ENCODE measurements around the gene YLPM1. TPM values are rescaled to one million over a fixed set of nuclear protein-coding genes. Genes with fewer than 3 reads are reported as not detected.

The YLPM1 gene
- polyA plus RNA-seq, 1 of the 3 experiments (the other 2 are of a cell fraction): 14.0 TPM

- TF ChIP-seq REST (IDR thresholded peaks at IDR 0.05; ENCODE audit: low read depth, low read length) (peak; percentile 29; the same call in 1 of the 2 replicates), PBX3 (IDR thresholded peaks at IDR 0.05) (no peak), JUND (IDR thresholded peaks at IDR 0.05) (no peak), RXRA (IDR thresholded peaks at IDR 0.05; ENCODE audit: borderline replicate concordance, low read depth) (no peak), MEF2A (IDR thresholded peaks at IDR 0.05; ENCODE audit: borderline replicate concordance, low read depth) (no peak), RAD21 (IDR thresholded peaks at IDR 0.05; ENCODE audit: low read length) (no peak), GABPA (IDR thresholded peaks at IDR 0.05; ENCODE audit: low read depth) (no peak), FOXM1 (IDR thresholded peaks at IDR 0.05; ENCODE audit: low read depth) (no peak), FOXJ3 (CRISPR knock-in tag; IDR thresholded peaks at IDR 0.05) (no peak), EP300 (IDR thresholded peaks at IDR 0.05; ENCODE audit: borderline replicate concordance in 1 of 2, low read depth in 1 of 2, low read length in 1 of 2) (peak in 1 of 2 experiments; percentile 57; a peak in 2 of 4 replicates)
Measured at GRCh38 chr14:74762917-74763802, at the start of gene YLPM1 (continued).

- peak overlapping the region; percentile 67 for H3K4me2 ChIP-seq
- H3K4me3 ChIP-seq (ENCODE audit: low read depth in 2 of 2, low read length in 1 of 2): peak overlapping the region; percentile 85 to 89
- no peak for TF ChIP-seq REST (IDR thresholded peaks at IDR 0.05; ENCODE audit: low read depth, low read length)
- H3K27ac ChIP-seq (ENCODE audit: low read depth in 2 of 2, low read length in 1 of 2): peak overlapping the region; percentile 40 to 63; a peak in 3 of 4 replicates
- no peaks in the 10 kb centered on the region for H3K9me2 ChIP-seq
- H2AFZ ChIP-seq (ENCODE audit: low read depth): peak overlapping the region; percentile 80
- WGBS (ENCODE audit: low lambda C conversion rate): 20% methylated on average over 6 of the region's 6 CpGs
- peaks cover 29 to 33% of the 10 kb centered on the region in 2 experiments for H3K36me3 ChIP-seq (replicated peaks in 1 of 2; ENCODE audit: control insufficient read depth in 1 of 2, insufficient read depth in 2 of 2, low read length in 1 of 2)
- ChIA-PET CTCF (no interaction called here), POLR2A (no interaction called here)
- H3K4me1 ChIP-seq (ENCODE audit: control insufficient read depth in 1 of 2, insufficient read depth in 2 of 2, low read depth in 1 of 2, low read length in 1 of 2): peaks cover 6 to 14% of the 10 kb centered on the region in 2 experiments; a peak in 3 of 4 replicates
- H3F3A ChIP-seq (replicated peaks; ENCODE audit: insufficient read depth): peaks cover 12% of the 10 kb centered on the region
- H3K27me3 ChIP-seq (ENCODE audit: insufficient read depth): no peaks in the 10 kb centered on the region
- no peak for DNase-seq
- no peaks in the 10 kb centered on the region for H3K9me3 ChIP-seq
- peaks cover 14% of the 10 kb centered on the region; the same call in 1 of the 2 replicates for H4K20me1 ChIP-seq (ENCODE audit: insufficient read depth)
- peaks cover 73% of the 10 kb centered on the region for H3K79me2 ChIP-seq (ENCODE audit: insufficient read depth)
- H3K9ac ChIP-seq: peak overlapping the region; percentile 77
Measured at GRCh38 chr14:74713395-74713735, 49.8 kb upstream of the YLPM1 start.
